Adrenal gland (tissue), 5 donors: Measurements from ENCODE around the gene HOXA5.

Experiments
- CTCF ChIP-seq, 6 experiments: fragments of 450-650 bp in 4 of 6; fragments of 200-600 bp in 2 of 6; sonication (generic) in 1 of 6; IDR thresholded peaks; 1 replicate in 5 of 6; 2 replicates in 1 of 6; pipeline versions ENCODE4 v1.5.1 to v1.8.0; 2016 to 2021; ENCODE audit warnings: antibody characterized with exemption in 6 of 6, mild to moderate bottlenecking in 2 of 6, moderate library complexity in 1 of 6
- POLR2A ChIP-seq, 2 donors: fragments of 450-650 bp; IDR thresholded peaks; one replicate each; pipeline ENCODE4 v1.6.1; 2017; ENCODE audit warnings: antibody characterized with exemption in 2 of 2, mild to moderate bottlenecking in 2 of 2, moderate library complexity in 1 of 2
- donor health status: DM: no; HTN: no; CAD: no.

DNA sequence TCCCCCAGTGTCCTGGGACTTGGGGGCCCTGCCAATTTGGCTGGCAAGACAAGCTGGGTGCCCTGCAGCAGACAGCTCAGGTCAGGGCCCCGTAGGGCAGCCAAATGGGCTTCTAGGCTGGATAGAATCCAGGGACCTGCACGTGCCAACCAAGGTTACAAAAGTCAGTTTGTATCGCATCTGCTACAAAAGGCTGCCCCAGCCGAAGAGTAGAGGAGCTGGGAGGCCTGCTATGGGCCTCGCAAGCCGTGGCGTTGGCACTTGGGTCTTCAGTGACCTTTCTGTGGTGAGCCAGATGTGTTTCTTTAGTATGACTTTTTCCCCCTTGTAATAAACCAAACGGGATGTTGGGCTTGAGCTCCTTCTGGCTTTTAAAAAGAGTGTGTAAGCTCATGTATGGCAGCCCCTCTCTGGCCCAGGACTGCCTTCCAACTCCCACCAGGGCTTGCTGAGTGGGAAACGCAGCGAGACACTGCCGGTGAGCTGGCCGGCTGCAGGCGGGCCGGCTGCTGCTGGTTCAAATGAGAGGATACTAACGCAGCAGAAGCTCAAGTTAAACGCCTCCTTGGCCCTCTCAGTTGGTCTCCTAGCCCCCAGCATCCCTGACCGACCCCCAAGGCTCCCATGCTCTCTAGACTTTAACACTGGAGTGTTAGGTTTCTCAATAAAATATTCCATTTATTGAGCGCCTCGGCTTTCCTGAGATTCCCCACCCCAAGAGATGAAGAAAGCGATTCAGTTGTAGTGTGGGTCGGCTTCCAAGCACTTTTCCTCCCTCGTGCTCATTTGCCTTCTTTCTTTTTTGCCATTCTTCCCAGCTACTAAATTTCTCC is 33.7 kb upstream of the HOXA5 start:
- TF ChIP-seq CTCF (IDR thresholded peaks at IDR 0.05) (no peak), POLR2A (IDR thresholded peaks at IDR 0.05) (no peak)
